DND-41 (cell line): Measurements from ENCODE around the gene PIK3R3.
"Not testable (repeated sequence)": the region's sequence is repeated elsewhere in the genome, so short reads cannot be mapped to it uniquely, and the experiment has no call there.

Source experiments
- ATAC-seq: fragments of 200-7000 bp; cut with Tn5 transposase; 3 replicates; pipeline ENCODE4 v1.9.1; 2021; ENCODE audit warnings: low read depth; ENCODE audit not compliant: insufficient read depth
- DNase-seq: peaks from one replicate; pipeline ENCODE4 v3.0.0-alpha.2; 2020
- H2AFZ ChIP-seq: 2 replicates; pipeline ENCODE4 v1.6.0; 2012; ENCODE audit warnings: low read depth, low read length
- H3K27ac ChIP-seq: 2 replicates; pipeline ENCODE4 v1.5.1; 2012; ENCODE audit warnings: low read length, inconsistent platforms
- H3K27me3 ChIP-seq: fragments of 200-600 bp; sonication (generic); 2 replicates; pipeline ENCODE4 v1.6.0; 2012; ENCODE audit warnings: low read length, mild to moderate bottlenecking, inconsistent platforms; ENCODE audit not compliant: insufficient read depth, poor library complexity
- H3K36me3 ChIP-seq: 2 replicates; pipeline ENCODE4 v1.5.1; 2012; ENCODE audit warnings: low read length, inconsistent platforms; ENCODE audit not compliant: insufficient read depth
- H3K4me1 ChIP-seq: 2 replicates; pipeline ENCODE4 v1.5.1; 2012; ENCODE audit warnings: mild to moderate bottlenecking, low read length; ENCODE audit not compliant: insufficient read depth
- H3K4me2 ChIP-seq: 2 replicates; pipeline ENCODE4 v1.6.0; 2012; ENCODE audit warnings: mild to moderate bottlenecking, moderate library complexity, low read length, inconsistent platforms; ENCODE audit not compliant: insufficient read depth
- H3K4me3 ChIP-seq, 2 experiments: fragments of 200-600 bp in 1 of 2; shearing (Covaris generic) in 1 of 2; 2 replicates each; pipeline ENCODE4 v1.5.1; 2012 to 2016; ENCODE audit warnings: inconsistent platforms in 2 of 2, low read length in 2 of 2, mild to moderate bottlenecking in 2 of 2, low read depth in 1 of 2, moderate library complexity in 1 of 2
- H3K79me2 ChIP-seq: 2 replicates; pipeline ENCODE4 v1.6.0; 2012; ENCODE audit warnings: low read length, inconsistent platforms; ENCODE audit not compliant: insufficient read depth
- H3K9ac ChIP-seq: 2 replicates; pipeline ENCODE4 v1.6.0; 2012; ENCODE audit warnings: low read depth, mild to moderate bottlenecking, inconsistent platforms, low read length, moderate library complexity
- H3K9me3 ChIP-seq: 2 replicates; pipeline ENCODE4 v1.5.1; 2012; ENCODE audit warnings: low read length, moderate library complexity, mild to moderate bottlenecking, inconsistent platforms; ENCODE audit not compliant: insufficient read depth, severe bottlenecking
- H4K20me1 ChIP-seq: 2 replicates; pipeline ENCODE4 v1.6.0; 2012; ENCODE audit warnings: low read length; ENCODE audit not compliant: insufficient read depth
- CTCF ChIP-seq: IDR thresholded peaks from 2 replicates; pipeline ENCODE4 v1.5.1; 2012; ENCODE audit warnings: borderline replicate concordance, low read length, moderate library complexity, mild to moderate bottlenecking; ENCODE audit not compliant: poor library complexity, severe bottlenecking; ENCODE audit errors: extremely low read depth
- EZH2 ChIP-seq: IDR thresholded peaks from 3 replicates; pipeline ENCODE4 v1.6.1; 2012; ENCODE audit warnings: borderline replicate concordance, low read depth, mild to moderate bottlenecking, moderate library complexity, low read length, inconsistent platforms; ENCODE audit not compliant: severe bottlenecking

Gene PIK3R3

DNA sequence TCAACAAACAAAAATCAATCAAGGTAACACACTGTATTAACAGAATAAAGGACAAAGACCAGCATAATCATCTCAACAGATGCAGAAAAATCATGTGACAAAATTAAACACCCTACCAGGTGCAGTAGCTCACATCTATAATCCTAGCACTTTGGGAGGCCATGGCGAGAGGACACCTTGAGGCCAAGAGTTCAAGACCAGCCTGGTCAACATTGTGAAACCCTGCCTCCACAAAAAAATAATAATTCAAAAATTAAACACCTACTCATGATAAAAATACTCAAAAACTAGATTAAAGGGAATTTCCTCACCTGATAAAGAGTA is 35.3 kb downstream of the PIK3R3 start:
- Histone ChIP-seq H3K36me3 (no peaks in the 10 kb centered on the region; the same call in 1 of the 2 replicates), H3K4me3 (no peak overlapping the region), H3K9ac (no peak overlapping the region), H3K4me1 (peaks cover 4% of the 10 kb centered on the region; the same call in 1 of the 2 replicates), H2AFZ (no peak overlapping the region), H3K79me2 (peaks cover 50% of the 10 kb centered on the region), H4K20me1 (no peaks in the 10 kb centered on the region; the same call in 1 of the 2 replicates), H3K9me3 (peaks cover 5% of the 10 kb centered on the region), H3K27me3 (no peaks in the 10 kb centered on the region), H3K4me2 (no peak overlapping the region), H3K27ac (no peak overlapping the region)
- no peak for TF ChIP-seq EZH2
- no peak for TF ChIP-seq CTCF
- DNase-seq: no peak
- ATAC-seq: no peak

GRCh38 chr1:46096269-46097148 is 35.9 kb downstream of the PIK3R3 start:
- no peak overlapping the region for H3K4me3 ChIP-seq
- peaks cover 5% of the 10 kb centered on the region for H3K9me3 ChIP-seq
- no peaks in the 10 kb centered on the region; the same call in 1 of the 2 replicates for H3K36me3 ChIP-seq
- DNase-seq (no peak), ATAC-seq (no peak)
- H3K27me3 ChIP-seq: no peaks in the 10 kb centered on the region
- H3K4me1 ChIP-seq: peaks cover 4% of the 10 kb centered on the region; the same call in 1 of the 2 replicates
- H4K20me1 ChIP-seq: no peaks in the 10 kb centered on the region; the same call in 1 of the 2 replicates
- no peak overlapping the region for H2AFZ ChIP-seq
- TF ChIP-seq CTCF (no peak), EZH2 (no peak)
- H3K9ac ChIP-seq: no peak overlapping the region
- H3K27ac ChIP-seq: no peak overlapping the region
- H3K79me2 ChIP-seq: peaks cover 50% of the 10 kb centered on the region
- no peak overlapping the region for H3K4me2 ChIP-seq

GRCh38 chr1:46095110-46095509 is 37.3 kb downstream of the PIK3R3 start:
- not testable (repeated sequence) for H4K20me1 ChIP-seq, DNase-seq, H2AFZ ChIP-seq, ATAC-seq, H3K4me1 ChIP-seq, H3K4me2 ChIP-seq, H3K4me3 ChIP-seq, H3K9me3 ChIP-seq, H3K27ac ChIP-seq, H3K9ac ChIP-seq, H3K36me3 ChIP-seq, H3K27me3 ChIP-seq
- peaks cover 54% of the 10 kb centered on the region for H3K79me2 ChIP-seq

DNA sequence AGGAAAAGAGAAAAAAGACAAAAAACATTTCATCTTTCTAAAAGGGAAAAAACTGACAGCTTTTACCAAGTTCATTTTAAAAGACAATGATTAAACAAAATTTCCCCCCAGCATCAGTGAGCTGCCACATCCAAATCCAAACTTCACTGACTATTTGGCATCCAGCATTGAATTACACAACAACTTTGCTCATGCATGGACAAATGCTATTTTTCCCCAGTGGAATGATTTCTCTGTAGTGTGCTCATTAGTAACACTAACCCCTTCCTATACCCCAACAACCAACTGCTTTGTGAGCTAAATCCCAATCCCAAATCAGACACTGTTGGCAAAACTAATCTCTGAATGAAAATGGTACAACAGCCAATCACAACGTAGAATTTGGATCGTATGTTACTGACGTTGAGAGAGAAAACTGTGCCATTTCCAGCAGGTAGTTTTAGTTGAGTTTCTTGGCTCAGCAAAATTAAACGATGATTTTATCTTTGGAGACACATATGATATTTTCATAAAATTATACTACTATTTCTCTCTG is 37.9 kb downstream of the PIK3R3 start:
- H2AFZ ChIP-seq: no peak overlapping the region
- H3K9ac ChIP-seq: no peak overlapping the region
- no peaks in the 10 kb centered on the region; the same call in 1 of the 2 replicates for H4K20me1 ChIP-seq
- peaks cover 5% of the 10 kb centered on the region for H3K9me3 ChIP-seq
- H3K4me1 ChIP-seq: peaks cover 4% of the 10 kb centered on the region; the same call in 1 of the 2 replicates
- H3K27me3 ChIP-seq: no peaks in the 10 kb centered on the region
- H3K27ac ChIP-seq: no peak overlapping the region
- H3K4me3 ChIP-seq: no peak overlapping the region
- ATAC-seq: no peak
- H3K36me3 ChIP-seq: no peaks in the 10 kb centered on the region
- peaks cover 56% of the 10 kb centered on the region for H3K79me2 ChIP-seq
- no peak overlapping the region for H3K4me2 ChIP-seq
- no peak for TF ChIP-seq CTCF
- no peak for TF ChIP-seq EZH2
- DNase-seq: no peak

GRCh38 chr1:46093832-46094231 is 38.6 kb downstream of the PIK3R3 start:
- H3K4me3 ChIP-seq, H2AFZ ChIP-seq, H3K4me2 ChIP-seq, ATAC-seq, H3K9ac ChIP-seq, H3K27me3 ChIP-seq, H3K4me1 ChIP-seq, DNase-seq, H3K36me3 ChIP-seq, H4K20me1 ChIP-seq, H3K9me3 ChIP-seq, H3K27ac ChIP-seq: not testable (repeated sequence)
- peaks cover 59% of the 10 kb centered on the region for H3K79me2 ChIP-seq
